GM18505 (cell line): Measurements from ENCODE around the gene SLC25A3.
"Not testable (repeated sequence)": the region's sequence is repeated elsewhere in the genome, so short reads cannot be mapped to it uniquely, and the experiment has no call there.

Source experiments
- ATAC-seq: cut with Tn5 transposase; IDR thresholded peaks from one replicate; pipeline ENCODE4 v1.9.1; 2021; ENCODE audit not compliant: unreplicated experiment
- POLR2A ChIP-seq: IDR thresholded peaks from 4 replicates; pipeline ENCODE4 v1.6.1; 2011; ENCODE audit warnings: borderline replicate concordance; ENCODE audit not compliant: insufficient read depth, insufficient read length; ENCODE audit errors: extremely low read depth

The SLC25A3 gene

GRCh38 chr12:98593351-98594049, at the start of gene SLC25A3:
SLC25A3 (plus strand) TSS chr12:98593686; CDS start chr12:98593979, 293 bp downstream.
- ATAC-seq = peak; percentile 98
- TF ChIP-seq POLR2A = peak; percentile 99

GRCh38 chr12:98543701-98544100, 49.8 kb upstream of the SLC25A3 start:
- TF ChIP-seq POLR2A = no peak
- ATAC-seq = no peak

GRCh38 chr12:98544751-98545150, 48.7 kb upstream of the SLC25A3 start:
- ATAC-seq = no peak
- no peak for TF ChIP-seq POLR2A

- ATAC-seq = no peak
- TF ChIP-seq POLR2A = no peak
These were observed 43.9 kb upstream of the SLC25A3 start for GRCh38 chr12:98549371-98550110.

- no peak for ATAC-seq
- no peak for TF ChIP-seq POLR2A
These were observed 41.7 kb upstream of the SLC25A3 start for GRCh38 chr12:98551787-98552186.

GRCh38 chr12:98558097-98558496, 35.4 kb upstream of the SLC25A3 start:
- ATAC-seq = not testable (repeated sequence)

GRCh38 chr12:98559666-98560065, 33.8 kb upstream of the SLC25A3 start:
- no peak for TF ChIP-seq POLR2A
- ATAC-seq = no peak

- no peak for TF ChIP-seq POLR2A
- no peak for ATAC-seq
These were observed 31.6 kb upstream of the SLC25A3 start for GRCh38 chr12:98561846-98562245.

GRCh38 chr12:98572010-98572409, 21.5 kb upstream of the SLC25A3 start:
- TF ChIP-seq POLR2A = no peak
- no peak for ATAC-seq

- ATAC-seq = no peak
- no peak for TF ChIP-seq POLR2A
These were observed 19.4 kb upstream of the SLC25A3 start for GRCh38 chr12:98574110-98574509.

- no peak for ATAC-seq
- no peak for TF ChIP-seq POLR2A
These were observed 18.5 kb upstream of the SLC25A3 start for GRCh38 chr12:98575013-98575412.

GRCh38 chr12:98576795-98577194, 16.7 kb upstream of the SLC25A3 start:
- not testable (repeated sequence) for ATAC-seq

GRCh38 chr12:98578392-98578791, 15.1 kb upstream of the SLC25A3 start:
- no peak for ATAC-seq
- TF ChIP-seq POLR2A = no peak

- ATAC-seq = no peak
- no peak for TF ChIP-seq POLR2A
These were observed 14.7 kb upstream of the SLC25A3 start for GRCh38 chr12:98578821-98579220.
